ENCODE data around the gene ZNF516. TPM values are rescaled to one million over a fixed set of nuclear protein-coding genes. Genes with fewer than 3 reads are reported as not detected.

ZNF516 gene
- total RNA-seq, 2 experiments from 2014 or later: 1.5 to 2.0 TPM

DNA sequence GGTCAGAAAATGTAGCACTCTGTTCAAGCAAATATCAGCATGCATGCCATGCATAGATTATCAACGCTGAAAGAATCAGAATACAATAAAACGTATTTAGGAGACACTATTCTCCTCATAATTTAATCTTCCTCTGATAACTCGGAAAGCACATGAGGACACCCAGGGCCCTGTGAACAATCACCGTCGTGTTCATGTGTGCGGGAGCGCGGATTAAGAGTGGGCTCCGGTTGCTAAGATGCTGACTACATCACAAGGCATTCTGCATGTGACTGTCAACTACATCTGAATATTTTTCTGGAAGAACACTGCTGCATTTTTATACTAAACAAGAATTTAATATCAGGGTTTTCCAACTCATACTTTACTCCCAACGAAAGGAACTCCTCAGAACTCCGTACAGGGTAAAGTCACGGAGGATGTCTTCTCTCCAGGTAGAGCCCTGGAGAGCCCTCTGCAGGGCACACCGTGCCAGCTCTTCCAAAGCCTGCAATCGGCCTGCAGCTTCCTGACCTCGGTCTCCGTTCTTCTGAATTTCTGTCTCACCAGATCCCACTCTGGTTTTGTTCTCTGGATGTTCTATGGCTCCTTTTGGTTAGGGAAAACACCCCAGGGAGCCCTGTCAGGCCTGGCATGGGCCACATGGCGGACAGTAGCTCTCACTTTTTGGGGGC, 59.6 kb downstream of the ZNF516 start:
- no peaks in the 10 kb centered on the region for H3K4me1 Mint-ChIP-seq
- no peaks in the 10 kb centered on the region for H3K36me3 Mint-ChIP-seq
- no peak overlapping the region for H3K4me3 Mint-ChIP-seq
- CTCF ChIA-PET: no interaction called here
- no peaks in the 10 kb centered on the region for H3K9me3 Mint-ChIP-seq (ENCODE audit: low read depth)
- ATAC-seq (no peak), DNase-seq (no peak)
- no peaks in the 10 kb centered on the region for H3K27me3 Mint-ChIP-seq
- no peak overlapping the region for H3K27ac Mint-ChIP-seq

DNA sequence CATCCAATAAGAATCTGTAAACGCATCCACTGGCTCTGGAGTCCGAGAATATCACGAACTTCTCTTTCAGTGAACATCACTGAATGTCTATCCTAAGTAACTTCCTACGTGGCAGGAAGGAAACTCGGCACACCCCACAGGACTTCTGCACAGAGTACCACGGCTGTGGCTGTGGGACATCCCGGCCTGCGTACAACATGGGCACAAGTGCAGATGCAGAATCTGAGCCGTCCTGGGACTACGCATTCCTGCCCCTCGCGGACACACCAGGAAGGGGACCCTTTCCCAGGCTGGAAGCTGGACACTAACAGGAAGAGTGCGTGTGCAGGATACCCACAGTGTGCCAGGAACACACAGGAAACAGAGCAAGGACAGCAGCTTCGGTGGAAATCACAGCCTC, 60.6 kb downstream of the ZNF516 start:
- H3K27ac Mint-ChIP-seq: no peak overlapping the region
- H3K9me3 Mint-ChIP-seq (ENCODE audit: low read depth): no peaks in the 10 kb centered on the region
- no peaks in the 10 kb centered on the region for H3K27me3 Mint-ChIP-seq
- DNase-seq (no peak), ATAC-seq (no peak)
- no peaks in the 10 kb centered on the region for H3K4me1 Mint-ChIP-seq
- CTCF ChIA-PET: no interaction called here
- no peak overlapping the region for H3K4me3 Mint-ChIP-seq
- H3K36me3 Mint-ChIP-seq: no peaks in the 10 kb centered on the region

DNA sequence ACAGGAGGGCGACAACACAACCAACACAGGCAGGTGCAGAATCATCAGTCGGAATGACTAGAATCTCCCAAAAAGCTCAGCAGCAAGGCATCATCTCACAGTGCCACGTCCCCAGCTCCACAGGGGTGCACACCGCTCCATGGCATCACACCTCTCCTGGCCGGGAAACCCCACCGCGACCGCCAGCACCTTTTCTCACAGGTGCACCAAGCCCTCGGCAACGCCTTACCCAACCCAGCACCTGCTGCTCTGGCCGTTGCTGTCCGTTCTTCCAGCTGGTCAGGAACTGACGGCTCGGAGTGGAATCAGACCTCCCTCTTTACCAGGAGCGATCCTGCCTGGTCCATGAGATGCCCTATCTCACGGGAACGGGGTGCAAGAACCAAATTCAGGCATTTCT, 61.3 kb downstream of the ZNF516 start:
- Mint-ChIP-seq H3K4me3 (no peak overlapping the region), H3K27me3 (no peaks in the 10 kb centered on the region), H3K9me3 (ENCODE audit: low read depth) (no peaks in the 10 kb centered on the region), H3K4me1 (no peaks in the 10 kb centered on the region), H3K36me3 (no peaks in the 10 kb centered on the region), H3K27ac (no peak overlapping the region)
- no peak for DNase-seq
- CTCF ChIA-PET: no interaction called here
- ATAC-seq: no peak

DNA sequence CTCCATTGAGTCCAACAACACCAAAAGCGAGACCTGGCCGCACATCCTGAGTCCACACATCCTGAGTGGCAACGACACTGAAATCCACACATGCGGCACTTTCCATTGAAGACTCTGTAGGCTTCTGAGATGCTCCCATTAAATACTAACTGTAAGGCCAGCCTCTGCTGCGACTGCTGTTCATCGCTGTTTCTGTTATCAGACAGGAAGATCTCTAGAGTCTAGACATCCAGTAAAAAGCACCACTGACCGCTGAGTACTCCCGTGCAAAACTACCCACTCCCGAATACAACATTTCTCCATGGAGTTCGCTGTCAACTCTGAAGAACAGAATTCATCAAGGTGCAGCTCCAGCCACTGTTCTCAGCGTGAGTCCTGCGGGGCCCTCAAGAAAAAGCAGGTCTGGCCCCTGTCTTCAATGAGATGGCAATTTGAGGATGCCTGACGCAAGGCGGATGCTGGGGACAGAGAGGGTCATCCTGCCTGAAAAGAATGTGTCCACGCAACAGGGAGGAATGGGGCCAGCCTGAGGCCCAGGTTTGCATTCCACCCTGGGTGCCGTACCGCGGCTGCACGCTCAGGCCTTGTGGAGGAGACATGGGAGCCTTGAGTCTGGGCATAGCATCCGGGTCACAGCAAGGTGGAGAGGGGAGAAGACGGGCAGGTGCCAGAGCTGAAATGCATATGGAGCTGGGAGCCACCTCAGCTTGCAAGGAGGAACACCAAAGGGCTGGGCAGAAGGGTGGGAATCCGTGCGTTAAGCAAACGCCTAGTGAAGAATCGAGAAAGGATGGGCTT, 61.9 kb downstream of the ZNF516 start:
- Mint-ChIP-seq H3K9me3 (ENCODE audit: low read depth) (no peaks in the 10 kb centered on the region), H3K27ac (no peak overlapping the region), H3K27me3 (no peaks in the 10 kb centered on the region), H3K4me3 (no peak overlapping the region), H3K4me1 (no peaks in the 10 kb centered on the region), H3K36me3 (no peaks in the 10 kb centered on the region)
- DNase-seq: no peak
- no peak for ATAC-seq
- CTCF ChIA-PET: no interaction called here

DNA sequence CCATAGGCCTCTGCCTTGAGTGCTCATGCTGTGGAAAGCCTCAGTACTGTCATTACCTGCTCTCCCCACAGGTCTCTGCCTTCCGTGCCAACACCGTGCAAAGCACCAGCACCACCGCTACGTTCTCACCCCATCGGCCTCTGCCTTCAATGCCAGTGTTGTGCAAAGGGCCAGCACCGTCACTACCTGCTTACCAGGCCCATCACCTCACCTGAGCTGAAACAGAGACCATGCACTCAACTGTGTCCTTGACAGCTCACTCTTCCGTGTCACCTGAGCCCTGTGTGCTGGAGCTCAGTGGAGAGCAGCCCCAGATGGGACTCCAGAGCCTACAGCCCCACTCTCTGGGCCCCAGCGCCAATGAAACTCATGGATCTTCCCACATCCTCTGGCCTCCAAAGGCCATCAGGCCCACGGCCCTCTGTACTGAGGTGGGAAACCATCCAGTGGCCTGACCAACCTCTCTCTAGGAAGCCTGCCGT, 62.7 kb downstream of the ZNF516 start:
- ATAC-seq (no peak), DNase-seq (no peak)
- Mint-ChIP-seq H3K27ac (no peak overlapping the region), H3K9me3 (ENCODE audit: low read depth) (no peaks in the 10 kb centered on the region), H3K4me3 (no peak overlapping the region), H3K27me3 (no peaks in the 10 kb centered on the region), H3K4me1 (no peaks in the 10 kb centered on the region), H3K36me3 (no peaks in the 10 kb centered on the region)
- CTCF ChIA-PET: no interaction called here

DNA sequence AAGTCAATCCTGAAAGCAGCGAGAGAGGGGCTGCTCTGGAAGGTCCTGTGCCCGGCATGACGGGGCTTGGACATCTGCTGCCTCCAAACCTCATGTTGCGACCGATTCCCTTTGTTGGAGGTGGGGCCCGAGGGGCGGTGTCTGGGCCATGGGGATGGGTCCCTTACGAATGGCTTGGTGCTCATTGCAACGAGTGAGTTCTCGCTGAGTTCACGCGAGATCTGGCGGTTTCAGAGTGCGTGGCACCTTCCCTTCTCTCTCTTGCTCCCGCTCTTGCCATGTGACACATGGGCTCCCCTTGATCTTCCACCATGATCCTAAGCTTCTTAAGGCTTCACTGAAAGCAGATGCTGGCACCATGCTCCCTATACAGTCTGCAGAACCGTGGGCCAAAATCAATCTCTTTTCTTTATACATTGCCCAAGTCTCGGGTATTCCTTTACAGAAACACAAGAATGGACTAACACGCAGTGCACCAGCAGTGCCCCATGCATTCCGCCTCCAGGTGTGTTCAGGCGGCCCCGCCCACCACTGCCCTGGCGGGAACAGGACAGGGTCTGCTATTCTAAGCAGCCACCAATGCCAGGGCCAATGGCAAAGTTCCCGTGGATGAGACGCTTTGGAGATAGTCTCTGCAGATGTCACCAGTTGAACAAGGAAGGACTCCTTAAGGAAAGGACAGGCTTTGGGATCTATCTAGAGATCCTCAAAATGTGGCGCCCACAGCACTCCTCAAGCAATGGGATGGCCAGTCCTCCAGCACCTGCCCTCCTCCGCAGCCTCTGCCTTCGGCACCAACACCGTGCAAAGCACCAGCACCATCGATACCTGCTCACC, 63.4 kb downstream of the ZNF516 start:
- DNase-seq: no peak
- Mint-ChIP-seq H3K27me3 (no peaks in the 10 kb centered on the region), H3K4me1 (no peaks in the 10 kb centered on the region), H3K27ac (no peak overlapping the region), H3K4me3 (no peak overlapping the region), H3K36me3 (no peaks in the 10 kb centered on the region), H3K9me3 (ENCODE audit: low read depth) (no peaks in the 10 kb centered on the region)
- CTCF ChIA-PET: no interaction called here
- no peak for ATAC-seq

DNA sequence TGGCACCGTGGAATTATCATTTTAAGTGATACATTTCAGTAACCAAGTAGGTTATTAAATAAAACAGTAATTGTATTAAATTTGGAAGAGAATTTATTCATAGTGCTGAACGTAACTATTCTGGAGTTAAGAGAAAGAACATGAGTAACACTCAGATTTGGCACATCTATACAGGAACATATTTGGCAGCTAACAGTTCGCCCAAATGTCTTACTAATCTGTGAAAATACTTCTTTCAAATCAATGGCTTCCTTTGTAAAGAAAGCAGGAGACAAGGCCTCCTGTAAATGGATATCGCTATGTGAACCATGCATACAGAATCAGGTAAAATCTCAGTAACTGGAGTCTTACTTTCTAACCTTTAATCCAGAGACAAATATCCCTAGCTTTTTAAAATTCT, 64.4 kb downstream of the ZNF516 start:
- CTCF ChIA-PET: no interaction called here
- ATAC-seq: no peak
- no peaks in the 10 kb centered on the region for H3K4me1 Mint-ChIP-seq
- H3K27me3 Mint-ChIP-seq: no peaks in the 10 kb centered on the region
- H3K36me3 Mint-ChIP-seq: no peaks in the 10 kb centered on the region
- no peak overlapping the region for H3K27ac Mint-ChIP-seq
- no peak for DNase-seq
- H3K4me3 Mint-ChIP-seq: no peak overlapping the region
- H3K9me3 Mint-ChIP-seq (ENCODE audit: low read depth): no peaks in the 10 kb centered on the region

DNA sequence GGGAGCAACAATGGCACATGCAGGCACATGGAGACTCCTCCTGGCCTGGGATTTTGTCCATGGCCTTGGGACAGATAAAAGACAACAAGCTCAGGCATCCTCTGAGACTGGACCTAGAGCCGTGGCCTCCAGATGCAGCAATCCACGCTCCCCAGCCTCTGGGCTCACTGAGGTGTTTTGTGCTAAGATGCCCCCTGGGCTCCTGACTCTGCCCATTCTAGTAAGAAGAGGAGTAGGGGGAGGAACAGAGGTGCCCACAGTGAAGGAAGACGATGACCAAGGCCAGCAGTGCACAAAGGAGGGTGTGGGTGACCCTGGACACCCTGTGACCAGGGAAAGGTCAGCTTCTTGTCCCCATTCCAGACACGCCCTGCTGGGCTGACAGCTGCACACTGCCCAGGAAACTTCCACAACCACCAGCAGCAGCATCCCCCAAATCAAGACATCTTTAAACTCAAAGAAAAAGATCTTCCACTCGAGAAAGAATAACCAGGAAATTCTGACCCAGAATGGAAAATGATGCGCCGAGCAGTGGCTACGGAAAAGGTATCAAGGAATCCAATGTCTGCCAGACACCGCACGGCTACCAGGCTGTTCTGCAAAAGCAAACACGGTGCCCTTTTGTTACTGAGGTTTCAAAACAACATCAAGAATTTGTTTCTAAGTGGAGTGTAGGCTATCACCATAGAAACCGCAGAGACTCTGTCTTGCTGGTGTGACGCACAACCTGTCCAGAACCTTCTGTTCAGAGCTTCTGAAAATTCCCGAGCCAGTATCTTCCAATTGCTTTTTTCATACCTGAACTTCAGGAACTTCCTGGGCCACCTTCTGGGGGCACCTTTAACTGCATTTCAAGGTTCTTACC, 65.5 kb downstream of the ZNF516 start:
- Mint-ChIP-seq H3K9me3 (ENCODE audit: low read depth) (no peaks in the 10 kb centered on the region), H3K4me3 (no peak overlapping the region)
- ATAC-seq: no peak

DNA sequence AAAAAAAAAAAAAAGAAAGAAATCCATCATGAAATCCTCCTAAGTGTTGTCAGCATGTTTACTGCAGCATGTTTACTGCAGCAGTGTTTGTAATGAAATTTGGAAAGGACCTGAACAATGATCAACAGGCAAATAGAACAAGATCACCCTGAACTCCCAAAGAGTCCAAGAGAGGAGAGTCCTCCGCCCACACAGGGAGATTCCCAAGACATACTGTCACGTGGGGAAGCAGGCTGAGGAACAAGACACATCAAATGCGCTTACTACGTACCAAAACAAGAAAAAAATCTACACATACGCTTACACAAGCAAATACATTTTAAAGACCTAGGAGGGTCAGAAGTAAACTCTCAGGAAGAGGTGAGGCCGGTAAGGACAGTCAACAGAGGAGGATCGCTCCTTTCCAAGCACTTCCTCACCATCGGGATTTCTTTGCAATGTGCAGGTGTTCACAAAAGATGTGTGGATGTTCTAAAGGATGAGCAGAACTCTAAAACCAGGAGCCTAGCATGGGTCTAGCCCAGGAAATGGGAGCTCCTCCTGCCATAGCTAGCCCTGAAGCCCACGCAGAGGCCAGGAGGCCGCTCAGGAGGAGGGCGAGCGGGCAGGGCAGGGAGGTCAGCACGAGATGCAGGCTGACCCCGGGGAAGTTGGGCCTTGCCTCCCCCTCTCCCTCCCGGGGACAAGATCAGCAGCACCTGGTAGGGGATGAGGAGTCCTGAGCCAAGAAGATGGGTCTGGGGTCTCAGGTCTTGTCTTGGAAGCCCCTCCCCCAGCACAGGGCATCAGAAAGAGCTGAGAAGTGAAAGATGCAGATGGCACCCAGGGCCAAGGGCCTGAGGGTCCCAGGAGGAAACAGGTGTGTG, 66.4 kb downstream of the ZNF516 start:
- no peaks in the 10 kb centered on the region for H3K4me1 Mint-ChIP-seq
- no peak overlapping the region for H3K4me3 Mint-ChIP-seq
- H3K36me3 Mint-ChIP-seq: no peaks in the 10 kb centered on the region
- H3K27me3 Mint-ChIP-seq: no peaks in the 10 kb centered on the region
- DNase-seq (no peak), ATAC-seq (no peak)
- CTCF ChIA-PET: no interaction called here
- no peaks in the 10 kb centered on the region for H3K9me3 Mint-ChIP-seq (ENCODE audit: low read depth)
- no peak overlapping the region for H3K27ac Mint-ChIP-seq

More for the DNA sequence above, 65.5 kb downstream of the ZNF516 start:
- H3K36me3 Mint-ChIP-seq: no peaks in the 10 kb centered on the region
- H3K27ac Mint-ChIP-seq: no peak overlapping the region
- no peak for DNase-seq
- H3K27me3 Mint-ChIP-seq: no peaks in the 10 kb centered on the region
- CTCF ChIA-PET: no interaction called here
- no peaks in the 10 kb centered on the region for H3K4me1 Mint-ChIP-seq

DNA sequence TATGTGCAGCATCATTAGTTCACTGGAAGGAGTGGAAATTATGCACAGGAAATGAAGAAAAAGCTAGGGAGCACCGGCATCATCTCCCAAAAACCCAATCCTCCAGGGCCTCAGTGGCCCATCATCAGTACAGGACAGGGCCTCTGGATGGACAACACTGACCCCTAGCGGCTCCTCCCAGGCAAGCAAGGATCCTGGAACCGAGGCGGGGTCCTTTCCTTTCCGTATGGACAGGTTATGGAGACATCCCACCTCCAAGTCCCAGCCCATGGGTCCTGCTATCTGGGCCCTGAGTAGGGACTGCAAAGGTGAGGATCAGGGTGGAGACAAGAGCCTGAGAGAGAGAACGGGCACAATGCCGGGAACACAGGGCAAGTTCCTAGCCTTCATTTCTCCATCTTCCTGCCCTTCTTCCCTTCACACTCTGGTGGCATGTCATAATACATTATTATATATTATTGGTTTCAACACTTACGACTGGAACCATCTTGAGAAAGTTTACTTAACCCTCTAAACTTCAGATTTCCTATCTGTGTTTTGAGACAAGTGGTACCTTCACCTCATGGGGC, 68.2 kb downstream of the ZNF516 start:
- CTCF ChIA-PET: no interaction called here
- ATAC-seq (no peak), DNase-seq (no peak)
- no peaks in the 10 kb centered on the region for H3K4me1 Mint-ChIP-seq
- no peaks in the 10 kb centered on the region for H3K9me3 Mint-ChIP-seq (ENCODE audit: low read depth)
- H3K4me3 Mint-ChIP-seq: no peak overlapping the region
- no peaks in the 10 kb centered on the region for H3K36me3 Mint-ChIP-seq
- H3K27me3 Mint-ChIP-seq: no peaks in the 10 kb centered on the region
- no peak overlapping the region for H3K27ac Mint-ChIP-seq

DNA sequence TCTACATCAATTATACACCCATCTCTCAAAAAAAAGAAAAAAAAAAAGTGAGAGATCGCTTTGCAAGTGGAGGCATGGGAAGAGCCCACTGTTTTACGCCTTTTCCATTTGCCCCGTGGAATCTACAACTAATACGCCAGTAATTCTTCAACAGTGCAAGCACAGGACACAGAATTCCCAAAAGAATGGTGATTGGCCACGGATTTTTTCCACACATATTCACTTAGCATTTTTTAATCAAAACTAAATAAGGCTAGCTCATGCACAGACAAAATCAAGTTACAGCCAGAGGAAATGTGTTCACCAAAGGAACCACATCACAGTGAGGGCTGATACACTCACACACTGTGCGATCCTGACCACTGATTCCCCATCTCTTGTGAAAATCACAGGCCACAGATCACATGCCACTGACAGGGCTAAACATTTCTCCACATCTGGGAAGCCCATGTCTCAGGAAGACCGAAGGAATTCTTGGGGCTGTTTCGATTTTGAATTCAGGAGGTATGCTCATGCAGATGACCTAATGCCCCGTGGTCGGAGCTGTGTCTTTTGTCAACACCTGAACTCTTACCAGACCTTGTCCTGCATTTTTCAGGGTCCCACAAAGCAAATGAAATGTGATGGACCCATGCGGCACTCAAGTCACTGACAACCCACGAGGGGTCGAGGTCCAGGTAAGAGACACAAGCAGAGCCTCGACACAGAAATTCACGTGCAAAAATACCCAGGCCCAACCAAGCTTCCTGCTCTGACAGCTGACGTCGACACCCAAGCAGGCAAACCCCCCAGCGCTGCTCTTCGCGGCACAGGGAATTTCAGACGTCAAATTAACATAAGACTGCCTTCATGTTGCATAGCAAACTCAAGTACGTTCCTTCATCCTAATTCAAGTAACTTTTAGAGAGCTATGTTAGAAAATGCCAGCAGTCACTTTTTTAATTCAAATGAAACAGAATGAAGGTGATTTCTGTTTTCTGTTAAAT, 69.6 kb downstream of the ZNF516 start:
- CTCF ChIA-PET: interaction anchor here (0.7 to 0.9 kb wide), 2 partner anchors 26 to 284 kb away, joined by 3 to 6 read pairs; no protein-coding TSS in a partner anchor
- H3K9me3 Mint-ChIP-seq (ENCODE audit: low read depth): no peaks in the 10 kb centered on the region
- H3K27me3 Mint-ChIP-seq: no peaks in the 10 kb centered on the region
- no peaks in the 10 kb centered on the region for H3K4me1 Mint-ChIP-seq
- H3K36me3 Mint-ChIP-seq: no peaks in the 10 kb centered on the region
- DNase-seq (no peak), ATAC-seq (no peak)
- H3K27ac Mint-ChIP-seq: no peak overlapping the region
- H3K4me3 Mint-ChIP-seq: no peak overlapping the region

All from activated CD8-positive, alpha-beta memory T cell treated with anti-CD3 and anti-CD28 coated beads, Interleukin-2, amount 10 ng/mL, durations not matched to agents 7 days and 5 days (primary cell).